ENCODE data around the gene CDH3. TPM values are rescaled to one million over a fixed set of nuclear protein-coding genes. Genes with fewer than 3 reads are reported as not detected.

The CDH3 gene
- total and polyA plus RNA-seq, 2 experiments from 2014 or later, result 78.0 to 210 TPM

DNA sequence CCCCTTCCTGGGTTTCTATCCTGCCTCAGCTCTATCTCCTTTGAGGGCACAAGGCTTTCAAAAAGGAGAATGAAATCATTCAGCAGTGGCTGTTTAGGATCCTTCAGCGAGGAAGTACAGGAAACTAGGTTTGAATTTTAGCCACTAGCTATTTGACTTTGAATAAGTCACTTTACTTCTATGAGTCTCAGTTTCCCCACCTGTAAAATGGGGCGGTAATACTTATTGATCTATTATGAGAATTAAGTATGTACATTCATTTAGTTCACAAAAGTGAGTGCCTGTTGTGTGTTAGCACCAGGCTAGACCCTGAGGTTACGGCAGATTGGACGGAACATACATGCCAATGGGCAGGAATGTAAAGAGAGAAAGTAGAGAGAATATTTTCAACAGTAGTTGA lies 98.6 kb downstream of the CDH3 start (continued):
- TF ChIP-seq, protein P1, sequence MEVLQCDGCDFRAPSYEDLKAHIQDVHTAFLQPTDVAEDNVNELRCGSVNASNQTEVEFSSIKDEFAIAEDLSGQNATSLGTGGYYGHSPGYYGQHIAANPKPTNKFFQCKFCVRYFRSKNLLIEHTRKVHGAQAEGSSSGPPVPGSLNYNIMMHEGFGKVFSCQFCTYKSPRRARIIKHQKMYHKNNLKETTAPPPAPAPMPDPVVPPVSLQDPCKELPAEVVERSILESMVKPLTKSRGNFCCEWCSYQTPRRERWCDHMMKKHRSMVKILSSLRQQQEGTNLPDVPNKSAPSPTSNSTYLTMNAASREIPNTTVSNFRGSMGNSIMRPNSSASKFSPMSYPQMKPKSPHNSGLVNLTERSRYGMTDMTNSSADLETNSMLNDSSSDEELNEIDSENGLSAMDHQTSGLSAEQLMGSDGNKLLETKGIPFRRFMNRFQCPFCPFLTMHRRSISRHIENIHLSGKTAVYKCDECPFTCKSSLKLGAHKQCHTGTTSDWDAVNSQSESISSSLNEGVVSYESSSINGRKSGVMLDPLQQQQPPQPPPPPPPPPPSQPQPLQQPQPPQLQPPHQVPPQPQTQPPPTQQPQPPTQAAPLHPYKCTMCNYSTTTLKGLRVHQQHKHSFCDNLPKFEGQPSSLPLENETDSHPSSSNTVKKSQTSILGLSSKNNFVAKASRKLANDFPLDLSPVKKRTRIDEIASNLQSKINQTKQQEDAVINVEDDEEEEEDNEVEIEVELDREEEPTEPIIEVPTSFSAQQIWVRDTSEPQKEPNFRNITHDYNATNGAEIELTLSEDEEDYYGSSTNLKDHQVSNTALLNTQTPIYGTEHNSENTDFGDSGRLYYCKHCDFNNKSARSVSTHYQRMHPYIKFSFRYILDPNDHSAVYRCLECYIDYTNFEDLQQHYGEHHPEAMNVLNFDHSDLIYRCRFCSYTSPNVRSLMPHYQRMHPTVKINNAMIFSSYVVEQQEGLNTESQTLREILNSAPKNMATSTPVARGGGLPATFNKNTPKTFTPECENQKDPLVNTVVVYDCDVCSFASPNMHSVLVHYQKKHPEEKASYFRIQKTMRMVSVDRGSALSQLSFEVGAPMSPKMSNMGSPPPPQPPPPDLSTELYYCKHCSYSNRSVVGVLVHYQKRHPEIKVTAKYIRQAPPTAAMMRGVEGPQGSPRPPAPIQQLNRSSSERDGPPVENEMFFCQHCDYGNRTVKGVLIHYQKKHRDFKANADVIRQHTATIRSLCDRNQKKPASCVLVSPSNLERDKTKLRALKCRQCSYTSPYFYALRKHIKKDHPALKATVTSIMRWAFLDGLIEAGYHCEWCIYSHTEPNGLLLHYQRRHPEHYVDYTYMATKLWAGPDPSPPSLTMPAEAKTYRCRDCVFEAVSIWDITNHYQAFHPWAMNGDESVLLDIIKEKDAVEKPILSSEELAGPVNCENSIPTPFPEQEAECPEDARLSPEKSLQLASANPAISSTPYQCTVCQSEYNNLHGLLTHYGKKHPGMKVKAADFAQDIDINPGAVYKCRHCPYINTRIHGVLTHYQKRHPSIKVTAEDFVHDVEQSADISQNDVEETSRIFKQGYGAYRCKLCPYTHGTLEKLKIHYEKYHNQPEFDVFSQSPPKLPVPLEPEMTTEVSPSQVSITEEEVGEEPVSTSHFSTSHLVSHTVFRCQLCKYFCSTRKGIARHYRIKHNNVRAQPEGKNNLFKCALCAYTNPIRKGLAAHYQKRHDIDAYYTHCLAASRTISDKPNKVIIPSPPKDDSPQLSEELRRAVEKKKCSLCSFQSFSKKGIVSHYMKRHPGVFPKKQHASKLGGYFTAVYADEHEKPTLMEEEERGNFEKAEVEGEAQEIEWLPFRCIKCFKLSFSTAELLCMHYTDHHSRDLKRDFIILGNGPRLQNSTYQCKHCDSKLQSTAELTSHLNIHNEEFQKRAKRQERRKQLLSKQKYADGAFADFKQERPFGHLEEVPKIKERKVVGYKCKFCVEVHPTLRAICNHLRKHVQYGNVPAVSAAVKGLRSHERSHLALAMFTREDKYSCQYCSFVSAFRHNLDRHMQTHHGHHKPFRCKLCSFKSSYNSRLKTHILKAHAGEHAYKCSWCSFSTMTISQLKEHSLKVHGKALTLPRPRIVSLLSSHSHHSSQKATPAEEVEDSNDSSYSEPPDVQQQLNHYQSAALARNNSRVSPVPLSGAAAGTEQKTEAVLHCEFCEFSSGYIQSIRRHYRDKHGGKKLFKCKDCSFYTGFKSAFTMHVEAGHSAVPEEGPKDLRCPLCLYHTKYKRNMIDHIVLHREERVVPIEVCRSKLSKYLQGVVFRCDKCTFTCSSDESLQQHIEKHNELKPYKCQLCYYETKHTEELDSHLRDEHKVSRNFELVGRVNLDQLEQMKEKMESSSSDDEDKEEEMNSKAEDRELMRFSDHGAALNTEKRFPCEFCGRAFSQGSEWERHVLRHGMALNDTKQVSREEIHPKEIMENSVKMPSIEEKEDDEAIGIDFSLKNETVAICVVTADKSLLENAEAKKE (CRISPR knock-in tag; IDR thresholded peaks at IDR 0.05), result no peak
- no peak for TF ChIP-seq CREB1 (CRISPR knock-in tag; IDR thresholded peaks at IDR 0.05; ENCODE audit: low read depth)

DNA sequence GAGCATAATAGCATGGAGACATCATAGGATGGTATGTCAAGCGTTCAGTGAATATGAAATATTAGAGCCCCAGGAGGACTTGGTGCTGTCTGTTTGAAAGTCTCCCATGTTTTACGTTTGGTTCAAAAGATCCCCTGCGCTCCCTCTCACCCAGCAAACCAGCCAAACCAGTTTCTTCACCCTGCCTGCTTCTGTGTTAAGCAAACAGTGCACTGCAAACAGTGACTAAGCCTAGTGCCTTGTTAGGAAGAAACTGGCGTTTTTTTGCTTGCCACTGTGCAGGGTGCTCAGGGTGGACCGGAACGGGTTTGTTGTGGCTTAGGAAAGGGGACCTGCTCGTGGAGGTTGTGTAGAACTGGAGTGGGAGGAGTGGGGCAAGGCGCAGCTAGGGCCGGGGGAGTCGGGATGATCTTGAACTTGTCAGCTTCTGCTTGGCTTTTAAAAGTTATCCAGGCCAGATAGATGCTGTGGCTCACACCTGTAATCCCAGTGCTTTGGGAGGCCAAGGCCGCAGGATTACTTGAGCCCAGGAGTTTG lies 99.7 kb downstream of the CDH3 start:
- Histone ChIP-seq H3K36me3 (ENCODE audit: insufficient read depth) (peaks cover 11% of the 10 kb centered on the region; the same call in 1 of the 2 replicates), H2AFZ (no peak overlapping the region), H3F3A (replicated peaks; ENCODE audit: low read depth) (peaks cover 16% of the 10 kb centered on the region; the same call in 1 of the 2 replicates), H3K4me2 (peak overlapping the region; percentile 78), H3K4me3 (peak overlapping the region; percentile 41), H3K4me1 (ENCODE audit: insufficient read depth) (peaks cover 61% of the 10 kb centered on the region), H3K79me2 (replicated peaks; ENCODE audit: insufficient read depth) (peaks cover 85% of the 10 kb centered on the region), H3K27me3 (ENCODE audit: insufficient read depth) (no peaks in the 10 kb centered on the region), H3K27ac (ENCODE audit: low read depth) (peak overlapping the region; percentile 71), H3K9me2 (ENCODE audit: insufficient read depth) (no peaks in the 10 kb centered on the region), H4K20me1 (replicated peaks; ENCODE audit: insufficient read depth) (peaks cover 31% of the 10 kb centered on the region)
- Mint-ChIP-seq H3K36me3 (ENCODE audit: low read depth) (peaks cover 52% of the 10 kb centered on the region), H3K9me3 (no peaks in the 10 kb centered on the region), H3K4me3 (peak overlapping the region; percentile 61), H3K27me3 (ENCODE audit: insufficient read depth, low read depth, poor library complexity) (peaks cover 15% of the 10 kb centered on the region), H3K4me1 (peaks cover 72% of the 10 kb centered on the region), H3K27ac (peak overlapping the region; percentile 97)
- peak; percentile 94 for DNase-seq (ENCODE audit: low spot score)
- ATAC-seq, result peak; percentile 76
- TF ChIP-seq, protein P1 (CRISPR knock-in tag; IDR thresholded peaks at IDR 0.05), result 0 out of 2 replicates have a peak, but pooled peaks have one; percentile 47
- TF ChIP-seq ZNF114 (CRISPR knock-in tag; IDR thresholded peaks at IDR 0.05), result no peak

All from GM23338 (cell line).